ENCODE data around the gene APBB3. TPM values are rescaled to one million over a fixed set of nuclear protein-coding genes. Genes with fewer than 3 reads are reported as not detected.

Gene APBB3, protein sequence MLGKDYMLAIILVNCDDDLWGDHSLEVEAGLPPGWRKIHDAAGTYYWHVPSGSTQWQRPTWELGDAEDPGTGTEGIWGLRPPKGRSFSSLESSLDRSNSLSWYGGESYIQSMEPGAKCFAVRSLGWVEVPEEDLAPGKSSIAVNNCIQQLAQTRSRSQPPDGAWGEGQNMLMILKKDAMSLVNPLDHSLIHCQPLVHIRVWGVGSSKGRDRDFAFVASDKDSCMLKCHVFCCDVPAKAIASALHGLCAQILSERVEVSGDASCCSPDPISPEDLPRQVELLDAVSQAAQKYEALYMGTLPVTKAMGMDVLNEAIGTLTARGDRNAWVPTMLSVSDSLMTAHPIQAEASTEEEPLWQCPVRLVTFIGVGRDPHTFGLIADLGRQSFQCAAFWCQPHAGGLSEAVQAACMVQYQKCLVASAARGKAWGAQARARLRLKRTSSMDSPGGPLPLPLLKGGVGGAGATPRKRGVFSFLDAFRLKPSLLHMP
- total RNA-seq (2022; extraction: Qiagen RNA extraction), result 6.2 to 7.7 TPM (median 7.1 TPM) in 5 replicates

DNA sequence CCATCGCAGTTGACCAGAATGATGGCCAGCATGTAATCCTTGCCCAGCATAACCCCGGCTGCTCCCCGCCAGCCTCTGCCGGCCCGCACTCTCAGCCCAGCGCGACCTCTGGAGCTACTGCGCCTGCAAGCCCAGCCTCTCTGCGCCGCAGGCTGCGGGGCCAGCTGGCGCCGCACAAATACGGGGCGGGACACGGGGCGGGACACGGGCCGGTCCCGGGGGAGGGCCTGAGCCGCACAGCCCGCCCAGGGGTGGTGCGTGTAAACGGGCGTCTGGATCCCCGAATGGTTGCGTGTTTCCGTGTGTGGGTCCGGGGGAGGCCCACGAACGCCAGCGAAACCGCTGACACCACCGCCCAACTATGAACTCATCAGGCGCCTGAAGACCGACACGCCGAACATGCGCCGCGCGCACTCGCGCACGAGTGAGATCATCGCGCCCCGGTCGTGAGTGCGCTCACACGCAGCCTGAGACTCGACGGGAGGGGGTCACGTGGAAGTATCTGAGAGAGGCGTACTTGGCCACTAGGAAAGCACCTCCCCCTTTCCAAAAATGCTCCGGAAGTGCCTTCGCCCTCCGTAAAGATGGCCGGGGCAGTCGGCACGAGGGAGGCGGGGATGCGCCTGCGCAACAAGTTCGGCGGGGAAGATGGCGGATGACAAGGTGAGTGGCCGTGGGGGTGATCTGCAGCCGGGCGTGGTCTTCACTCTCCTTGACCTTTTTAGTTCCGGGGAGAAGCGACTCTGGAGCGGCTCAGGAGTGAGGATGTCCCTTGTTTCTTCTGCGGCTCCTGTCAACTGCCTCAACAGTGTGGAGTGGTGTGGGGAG is at the start of gene APBB3, which contains the start of gene SLC35A4:
Gene APBB3, minus strand, starts transcription at position 403 of the 828 bp plus-strand sequence. Its CDS starts 353 bp downstream, at position 50.
Gene SLC35A4, plus strand, starts transcription at position 633 of the 828 bp plus-strand sequence. CDS start 2,342 bp downstream, outside the sequence.

DNA sequence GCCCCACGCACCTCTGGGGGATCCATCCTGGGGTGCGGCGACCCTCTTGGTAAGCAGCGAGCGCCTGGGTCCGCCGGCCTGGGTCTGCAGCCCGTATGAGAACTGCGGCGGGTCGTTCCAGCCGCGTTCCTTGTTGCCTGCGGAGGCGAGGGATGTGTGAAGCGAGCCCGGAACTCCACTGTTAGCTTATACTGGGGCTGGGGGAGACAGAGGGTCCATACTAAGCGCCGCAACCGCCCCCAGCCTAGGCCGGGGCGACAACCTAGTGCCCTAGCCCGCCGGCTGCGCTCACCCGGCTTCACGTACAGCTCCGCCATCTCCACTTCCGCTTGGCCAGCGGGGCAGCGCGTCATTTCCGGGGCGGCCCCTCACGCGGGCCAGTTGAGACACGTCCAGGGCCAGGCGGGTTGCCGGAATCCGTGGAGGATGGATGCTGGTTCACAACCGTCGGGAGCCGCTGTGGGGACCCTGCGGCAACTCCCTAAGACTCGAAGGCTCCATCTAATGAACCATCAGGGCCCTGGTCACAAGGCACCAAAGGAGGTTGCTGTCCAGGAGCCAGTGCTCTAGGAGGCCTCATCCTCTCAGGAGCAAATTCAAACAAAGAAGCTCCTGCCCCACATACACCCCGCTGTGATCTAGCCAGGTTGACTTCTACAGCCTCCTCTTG is 7.1 kb downstream of the APBB3 start, which contains the start of gene SRA1:
Gene SRA1, minus strand, starts transcription at position 338 of the 670 bp plus-strand sequence. Its CDS starts 21 bp downstream, at position 317.

DNA sequence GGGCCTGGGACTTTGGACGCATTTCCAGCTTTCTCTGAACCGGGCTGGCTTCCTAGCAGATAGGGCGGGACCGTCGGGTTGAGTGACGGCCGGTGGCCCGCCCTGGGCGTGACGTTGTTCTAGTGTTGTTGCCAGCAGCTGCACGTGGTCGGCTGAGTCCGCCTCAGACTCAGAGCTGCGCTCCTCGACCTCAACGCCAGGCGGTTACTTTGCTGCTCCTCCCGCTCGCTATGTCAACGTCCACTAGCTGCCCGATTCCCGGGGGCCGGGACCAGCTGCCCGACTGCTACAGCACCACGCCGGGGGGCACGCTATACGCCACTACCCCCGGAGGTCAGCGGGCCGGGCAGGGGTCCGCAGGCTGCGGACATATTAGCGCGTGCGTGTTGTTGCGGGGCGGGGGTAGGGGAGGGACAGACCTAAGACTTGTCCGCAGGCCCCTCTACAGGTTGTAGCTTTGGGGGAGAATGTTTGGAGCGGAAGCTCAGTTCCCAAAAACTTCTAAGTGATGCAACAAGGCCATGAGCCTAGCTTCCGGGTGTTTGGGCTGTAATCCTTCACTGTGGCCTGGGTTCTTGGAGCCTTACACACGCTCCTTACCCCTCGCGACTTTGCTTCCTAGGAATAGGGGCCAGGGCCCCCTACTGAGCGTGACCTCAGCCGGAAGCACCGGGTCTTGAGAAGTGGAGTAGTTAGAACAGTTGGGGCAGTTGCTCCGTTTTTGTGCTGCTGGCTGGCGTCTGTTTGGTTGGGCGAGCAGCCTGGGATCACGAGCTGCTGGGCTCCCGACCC is 16.7 kb downstream of the APBB3 start, which contains the start of gene EIF4EBP3:
Gene EIF4EBP3, plus strand, starts transcription at position 155 of the 792 bp plus-strand sequence. Its CDS starts 76 bp downstream, at position 231.

Other genes starting within 250 kb of the APBB3 start
- 5.8 to 8.9 TPM (median 6.3 TPM) in 5 replicates for gene HBEGF, start 218.0 kb downstream of the APBB3 start, total RNA-seq (2022; extraction: Qiagen RNA extraction)
- gene SLC4A9, start 204.4 kb downstream of the APBB3 start, total RNA-seq (2022; extraction: Qiagen RNA extraction), result 0.05 TPM in 1 of 5 replicates, not detected in the others
- 43.6 to 55.0 TPM (median 52.7 TPM) in 5 replicates for gene ANKHD1, start 162.8 kb downstream of the APBB3 start, total RNA-seq (2022; extraction: Qiagen RNA extraction)
- 0.44 to 2.1 TPM (median 1.7 TPM) in 5 replicates for gene EIF4EBP3, start 16.9 kb downstream of the APBB3 start, total RNA-seq (2022; extraction: Qiagen RNA extraction)
- 38.3 to 55.1 TPM (median 43.8 TPM) in 5 replicates for gene SRA1, start 7.1 kb downstream of the APBB3 start, total RNA-seq (2022; extraction: Qiagen RNA extraction)
- 73.2 to 84.8 TPM (median 79.4 TPM) in 5 replicates for gene SLC35A4, start 230 bp upstream of the APBB3 start, total RNA-seq (2022; extraction: Qiagen RNA extraction)
- 4.2 to 5.3 TPM (median 4.5 TPM) in 5 replicates for gene CD14, start 68.6 kb upstream of the APBB3 start, total RNA-seq (2022; extraction: Qiagen RNA extraction)
- gene TMCO6, start 74.9 kb upstream of the APBB3 start, total RNA-seq (2022; extraction: Qiagen RNA extraction), result 11.6 to 17.6 TPM (median 14.7 TPM) in 5 replicates
- gene NDUFA2, start 83.0 kb upstream of the APBB3 start, total RNA-seq (2022; extraction: Qiagen RNA extraction), result 101 to 133 TPM (median 119 TPM) in 5 replicates
- 83.4 to 125 TPM (median 91.1 TPM) in 5 replicates for gene IK, start 83.2 kb upstream of the APBB3 start, total RNA-seq (2022; extraction: Qiagen RNA extraction)
- 27.6 to 30.9 TPM (median 29.4 TPM) in 5 replicates for gene WDR55, start 100.3 kb upstream of the APBB3 start, total RNA-seq (2022; extraction: Qiagen RNA extraction)
- gene DND1, start 109.0 kb upstream of the APBB3 start, total RNA-seq (2022; extraction: Qiagen RNA extraction), result 0.44 to 1.0 TPM (median 0.92 TPM) in 5 replicates
- 75.2 to 87.0 TPM (median 79.6 TPM) in 5 replicates for gene HARS1, start 126.8 kb upstream of the APBB3 start, total RNA-seq (2022; extraction: Qiagen RNA extraction)
- 33.5 to 42.3 TPM (median 40.2 TPM) in 5 replicates for gene HARS2, start 126.9 kb upstream of the APBB3 start, total RNA-seq (2022; extraction: Qiagen RNA extraction)
- 80.9 to 136 TPM (median 89.0 TPM) in 5 replicates for gene ZMAT2, start 135.8 kb upstream of the APBB3 start, total RNA-seq (2022; extraction: Qiagen RNA extraction)
- gene PCDHA1, start 221.5 kb upstream of the APBB3 start, total RNA-seq (2022; extraction: Qiagen RNA extraction), result 0.10 to 0.27 TPM (median 0.19 TPM) in 5 replicates
- gene PCDHA2, start 230.3 kb upstream of the APBB3 start, total RNA-seq (2022; extraction: Qiagen RNA extraction), result 0.05 to 0.08 TPM (median 0.05 TPM) in 4 of 5 replicates, not detected in the other
- 0.88 to 1.1 TPM (median 0.96 TPM) in 5 replicates for gene PCDHA3, start 236.5 kb upstream of the APBB3 start, total RNA-seq (2022; extraction: Qiagen RNA extraction)
- 1.5 to 2.2 TPM (median 1.6 TPM) in 5 replicates for gene PCDHA4, start 242.5 kb upstream of the APBB3 start, total RNA-seq (2022; extraction: Qiagen RNA extraction)

Data from A549 treated with CORT108297 at 1 μM for 4 hours (cell line).